Body of pancreas (tissue), 4 donors: ENCODE measurements around the gene ACTRT3. TPM values are rescaled to one million over a fixed set of nuclear protein-coding genes. Genes with fewer than 3 reads are reported as not detected.

Experiments
- ATAC-seq: fragments of 150-250 bp; one replicate; pipeline ENCODE4 v1.9.1; 2016
- DNase-seq, 4 donors: peaks; one replicate each; pipeline ENCODE4 v3.0.0-alpha.2; 2019
- H3K27ac ChIP-seq, 4 donors: fragments of 200-600 bp; sonication (generic); 1 replicate in 3 of 4; 2 replicates in 1 of 4; pipeline versions ENCODE4 v1.5.1 to v1.6.1; 2016 to 2019; ENCODE audit warnings: mild to moderate bottlenecking in 1 of 4, mixed read lengths in 1 of 4, moderate library complexity in 1 of 4
- H3K27me3 ChIP-seq, 2 donors: fragments of 200-600 bp; sonication (generic); one replicate each; pipeline ENCODE4 v1.6.0; 2016; ENCODE audit warnings: mild to moderate bottlenecking in 1 of 2
- H3K36me3 ChIP-seq, 2 donors: fragments of 200-600 bp; sonication (generic); replicated peaks in 1 of 2; 2 replicates each; pipeline ENCODE4 v1.5.1; 2016; ENCODE audit warnings: low read depth in 2 of 2; ENCODE audit not compliant: insufficient read depth in 1 of 2
- H3K4me1 ChIP-seq: fragments of 200-600 bp; sonication (generic); one replicate; pipeline ENCODE4 v1.6.0; 2016
- H3K4me3 ChIP-seq, 2 donors: fragments of 200-600 bp; sonication (generic); 1 replicate in 1 of 2; 2 replicates in 1 of 2; pipeline ENCODE4 v1.5.1; 2016 to 2019
- H3K9me3 ChIP-seq, 3 donors: fragments of 200-600 bp; sonication (generic); 1 replicate in 2 of 3; 2 replicates in 1 of 3; pipeline ENCODE4 v1.5.1; 2016
- CTCF ChIP-seq, 7 experiments: fragments of 450-650 bp in 4 of 7; fragments of 200-600 bp in 3 of 7; sonication (generic) in 3 of 7; IDR thresholded peaks; one replicate each; pipeline ENCODE4 v1.5.1; 2016 to 2019; ENCODE audit warnings: antibody characterized with exemption in 7 of 7
- POLR2A ChIP-seq, 3 donors: fragments of 450-650 bp; IDR thresholded peaks; one replicate each; pipeline ENCODE4 v1.6.1; 2016; ENCODE audit warnings: antibody characterized with exemption in 3 of 3, mild to moderate bottlenecking in 2 of 3
- WGBS, 2 donors: methylation state at CpG; one replicate each; pipeline ENCODE4 v1.1.5; 2017; 5-methylcytosine and 5-hydroxymethylcytosine counted together
- intact Hi-C: fragments of 100-400 bp; cut with DNase I; formaldehyde crosslinking; loops from one replicate; pipeline ENCODE4 v1.15.1; 2023
- total RNA-seq, 2 donors: library from RNA; depleted of rRNA; stranded (reverse); fragments of >200 nt; gene quantifications; one replicate each; pipeline ENCODE4 v1.1.0, GENCODE V29; 2016

Gene ACTRT3
- total RNA-seq, 2 donors from 2014 or later, result 0.52 TPM; not detected in 1

- intact Hi-C loops, result no loop called here
- TF ChIP-seq CTCF (IDR thresholded peaks at IDR 0.05), result no peak
- TF ChIP-seq POLR2A (IDR thresholded peaks at IDR 0.05), result no peak
- 51 to 77% methylated on average over 8 of the region's 8 CpGs for WGBS, 2 donors
- no peaks in the 10 kb centered on the region for H3K36me3 ChIP-seq
- ATAC-seq, result no peak
- no peak overlapping the region for H3K27ac ChIP-seq
- H3K4me1 ChIP-seq, result peaks cover 14% of the 10 kb centered on the region
- H3K9me3 ChIP-seq, result peaks cover 0 to 5% (median 0%) of the 10 kb centered on the region in 3 donors
- H3K4me3 ChIP-seq, result no peak overlapping the region
- DNase-seq, result no peak
- no peaks in the 10 kb centered on the region for H3K27me3 ChIP-seq
Measured at GRCh38 chr3:169813278-169813677, 43.9 kb upstream of the ACTRT3 start.

- H3K36me3 ChIP-seq, result no peaks in the 10 kb centered on the region
- peaks cover 0 to 5% (median 0%) of the 10 kb centered on the region in 3 donors for H3K9me3 ChIP-seq
- intact Hi-C loops, result no loop called here
- ATAC-seq (peak; percentile 87), DNase-seq (peak; percentile 60 to 74 (median 68))
- peaks cover 14% of the 10 kb centered on the region for H3K4me1 ChIP-seq
- peak within 1 kb of the TSS in 1 of 2 donors; percentile 26 for H3K4me3 ChIP-seq
- WGBS, 2 donors, result 9 to 39% methylated on average over 16 to 56 of the region's 56 CpGs
- TF ChIP-seq CTCF (IDR thresholded peaks at IDR 0.05) (peak in 1 of 7 experiments; percentile 5), POLR2A (IDR thresholded peaks at IDR 0.05) (peak in 1 of 3 donors; percentile 9)
- H3K27me3 ChIP-seq, result no peaks in the 10 kb centered on the region
- peak within 1 kb of the TSS; percentile 0 to 47 (median 25) for H3K27ac ChIP-seq
Measured at GRCh38 chr3:169812332-169813235, 43.2 kb upstream of the ACTRT3 start, which contains the start of the genes LRRC34 and LRRIQ4. Gene LRRC34 (minus strand): TSS chr3:169812904. CDS start chr3:169812548, 356 bp downstream. Gene LRRIQ4 (plus strand): TSS chr3:169812870. CDS start chr3:169821922, 9,052 bp downstream.

GRCh38 chr3:169811631-169812331 is 42.4 kb upstream of the ACTRT3 start:
- ATAC-seq (peak; percentile 33), DNase-seq (peak in 2 of 4 donors; percentile 17 to 18)
- H3K4me3 ChIP-seq, result peak overlapping the region in 1 of 2 donors; percentile 26
- no peaks in the 10 kb centered on the region for H3K27me3 ChIP-seq
- TF ChIP-seq POLR2A (IDR thresholded peaks at IDR 0.05) (no peak), CTCF (IDR thresholded peaks at IDR 0.05) (no peak)
- H3K4me1 ChIP-seq, result peaks cover 14% of the 10 kb centered on the region
- no peaks in the 10 kb centered on the region for H3K36me3 ChIP-seq
- peaks cover 0 to 5% (median 0%) of the 10 kb centered on the region in 3 donors for H3K9me3 ChIP-seq
- intact Hi-C loops, result no loop called here
- peak overlapping the region; percentile 0 to 47 (median 25) for H3K27ac ChIP-seq
- WGBS, 2 donors, result 7 to 36% methylated on average over 15 to 29 of the region's 29 CpGs

- DNase-seq (no peak), ATAC-seq (no peak)
- Histone ChIP-seq H3K4me3 (no peak overlapping the region), H3K27ac (no peak overlapping the region), H3K9me3 (no peaks in the 10 kb centered on the region), H3K36me3 (no peaks in the 10 kb centered on the region), H3K27me3 (no peaks in the 10 kb centered on the region), H3K4me1 (peaks cover 14% of the 10 kb centered on the region)
- 31 to 47% methylated on average over 2 of the region's 2 CpGs for WGBS, 2 donors
- TF ChIP-seq CTCF (IDR thresholded peaks at IDR 0.05) (no peak), POLR2A (IDR thresholded peaks at IDR 0.05) (no peak)
- intact Hi-C loops, result no loop called here
Measured at GRCh38 chr3:169809230-169809795, 40.0 kb upstream of the ACTRT3 start.
